Stimulated activated CD8-positive, alpha-beta memory T cell treated with anti-CD3 and anti-CD28 coated beads, Interleukin-4, amount 100 ng/mL, for 24 hours (primary cell): ENCODE data around the gene GPNMB.
"Not testable (repeated sequence)": the region's sequence is repeated elsewhere in the genome, so short reads cannot be mapped to it uniquely, and the experiment has no call there.

Experiments used
- DNase-seq: peaks from one replicate; pipeline ENCODE4 v3.0.0-alpha.2; 2020; ENCODE audit warnings: low read depth

Gene GPNMB

GRCh38 chr7:23246555-23246954 lies at the start of gene GPNMB:
Gene GPNMB, plus strand, starts transcription at chr7:23246775. Its CDS starts 83 bp downstream, at chr7:23246858.
- DNase-seq = no peak

GRCh38 chr7:23197745-23198144 lies 48.8 kb upstream of the GPNMB start:
- DNase-seq = not testable (repeated sequence)

GRCh38 chr7:23200331-23200730 lies 46.2 kb upstream of the GPNMB start:
- no peak for DNase-seq

GRCh38 chr7:23204241-23204640 lies 42.3 kb upstream of the GPNMB start:
- no peak for DNase-seq

- no peak for DNase-seq
Observed at GRCh38 chr7:23205577-23205908, 41.0 kb upstream of the GPNMB start.

- DNase-seq = no peak
Observed at GRCh38 chr7:23205909-23206767, 40.4 kb upstream of the GPNMB start.

GRCh38 chr7:23207021-23207420 lies 39.6 kb upstream of the GPNMB start:
- DNase-seq = no peak

- DNase-seq = no peak
Observed at GRCh38 chr7:23207884-23208283, 38.7 kb upstream of the GPNMB start.

GRCh38 chr7:23208316-23208715 lies 38.3 kb upstream of the GPNMB start:
- no peak for DNase-seq

- no peak for DNase-seq
Observed at GRCh38 chr7:23210506-23210905, 36.1 kb upstream of the GPNMB start.

- no peak for DNase-seq
Observed at GRCh38 chr7:23211589-23211988, 35.0 kb upstream of the GPNMB start.

GRCh38 chr7:23212395-23212794 lies 34.2 kb upstream of the GPNMB start:
- no peak for DNase-seq

GRCh38 chr7:23212841-23213240 lies 33.7 kb upstream of the GPNMB start:
- no peak for DNase-seq

GRCh38 chr7:23213755-23214154 lies 32.8 kb upstream of the GPNMB start:
- DNase-seq = no peak

GRCh38 chr7:23214423-23214822 lies 32.2 kb upstream of the GPNMB start:
- DNase-seq = no peak

- DNase-seq = no peak
Observed at GRCh38 chr7:23214938-23215337, 31.6 kb upstream of the GPNMB start.

- no peak for DNase-seq
Observed at GRCh38 chr7:23216021-23216420, 30.6 kb upstream of the GPNMB start.

GRCh38 chr7:23218196-23218595 lies 28.4 kb upstream of the GPNMB start:
- DNase-seq = no peak

- DNase-seq = no peak
Observed at GRCh38 chr7:23220690-23221305, 25.8 kb upstream of the GPNMB start.

- DNase-seq = no peak
Observed at GRCh38 chr7:23222439-23223030, 24.0 kb upstream of the GPNMB start.

GRCh38 chr7:23224364-23224763 lies 22.2 kb upstream of the GPNMB start:
- not testable (repeated sequence) for DNase-seq

GRCh38 chr7:23226844-23227450 lies 19.6 kb upstream of the GPNMB start:
- no peak for DNase-seq

GRCh38 chr7:23228412-23228811 lies 18.2 kb upstream of the GPNMB start:
- no peak for DNase-seq
